22Rv1 (cell line): ENCODE measurements around the gene JAK3.

Source experiments
- CTCF ChIP-seq: fragments of 450-650 bp; IDR thresholded peaks from 2 replicates; pipeline ENCODE4 v1.5.1; 2017; ENCODE audit warnings: mild to moderate bottlenecking
- ZFX ChIP-seq: fragments of 450-650 bp; IDR thresholded peaks from 2 replicates; pipeline ENCODE4 v1.6.1; 2017; ENCODE audit warnings: antibody characterized with exemption, borderline replicate concordance

GRCh38 chr19:17842663-17843291 lies 5.0 kb downstream of the JAK3 start:
- TF ChIP-seq CTCF: no peak
- no peak for TF ChIP-seq ZFX
